ENCODE results near the gene PFKFB4.

The PFKFB4 gene

DNA sequence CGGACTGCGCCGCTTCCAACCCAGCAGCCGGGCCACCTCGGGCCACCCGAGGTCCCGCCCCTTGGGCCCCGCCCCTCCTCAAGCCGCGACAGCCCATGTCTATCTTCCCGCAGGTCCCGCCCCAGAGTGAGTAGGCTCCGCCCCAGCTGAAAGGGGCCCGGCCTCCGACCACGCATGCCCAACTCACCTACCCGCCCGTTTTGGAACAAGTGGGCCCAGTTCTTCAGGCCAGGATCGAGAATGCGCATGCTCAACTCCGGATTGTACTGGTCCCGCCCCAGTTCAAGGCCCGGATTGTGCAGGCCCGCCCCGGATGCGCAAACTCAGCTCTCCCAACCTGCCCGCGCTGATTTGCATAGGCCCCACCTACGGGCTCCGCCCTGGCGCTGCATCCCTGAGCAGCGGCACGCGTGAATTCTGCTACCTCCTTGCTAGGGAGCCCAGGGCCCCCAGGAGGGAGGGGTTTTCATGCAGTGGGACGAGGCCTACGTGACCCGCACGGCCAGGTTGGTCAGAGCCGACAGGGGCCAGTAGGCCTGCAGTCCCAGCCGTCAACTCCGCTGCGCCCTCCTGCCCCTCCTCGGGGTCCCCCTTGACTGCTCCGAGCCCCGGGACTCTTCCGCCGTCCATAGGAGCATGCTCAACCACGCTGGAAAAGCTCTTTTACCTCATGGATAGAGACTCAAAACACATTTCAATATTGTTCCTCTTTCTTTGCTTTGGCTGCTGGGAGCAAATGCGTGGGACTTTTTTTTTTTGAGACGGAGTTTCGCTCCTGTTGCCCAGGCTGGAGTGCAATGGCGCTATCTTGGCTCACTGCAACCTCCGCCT is at the start of gene PFKFB4:
Gene PFKFB4, minus strand, starts transcription at position 8 of the 831 bp plus-strand sequence. CDS start 26 bp downstream, outside the sequence.
- DNase-seq, result peak; percentile 99

DNA sequence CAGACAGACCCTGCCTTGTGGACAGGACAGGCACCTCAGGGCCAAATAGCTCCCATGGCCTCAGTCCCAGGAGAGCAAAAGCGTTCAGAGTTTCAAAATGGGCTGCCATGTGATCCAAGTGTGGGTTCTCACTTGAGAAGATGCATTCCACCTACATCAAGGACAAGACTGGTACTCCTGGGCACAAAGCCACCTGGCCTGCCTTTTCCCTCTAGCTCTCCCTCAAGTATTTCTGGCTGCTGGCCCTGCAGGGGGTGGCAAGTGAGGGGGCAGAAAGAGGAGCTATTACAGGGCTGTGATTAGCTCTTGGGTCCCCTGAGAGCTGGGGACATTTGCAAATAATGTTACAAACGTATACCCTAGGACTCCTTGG is 45.0 kb upstream of the PFKFB4 start:
- DNase-seq, result no peak

DNA sequence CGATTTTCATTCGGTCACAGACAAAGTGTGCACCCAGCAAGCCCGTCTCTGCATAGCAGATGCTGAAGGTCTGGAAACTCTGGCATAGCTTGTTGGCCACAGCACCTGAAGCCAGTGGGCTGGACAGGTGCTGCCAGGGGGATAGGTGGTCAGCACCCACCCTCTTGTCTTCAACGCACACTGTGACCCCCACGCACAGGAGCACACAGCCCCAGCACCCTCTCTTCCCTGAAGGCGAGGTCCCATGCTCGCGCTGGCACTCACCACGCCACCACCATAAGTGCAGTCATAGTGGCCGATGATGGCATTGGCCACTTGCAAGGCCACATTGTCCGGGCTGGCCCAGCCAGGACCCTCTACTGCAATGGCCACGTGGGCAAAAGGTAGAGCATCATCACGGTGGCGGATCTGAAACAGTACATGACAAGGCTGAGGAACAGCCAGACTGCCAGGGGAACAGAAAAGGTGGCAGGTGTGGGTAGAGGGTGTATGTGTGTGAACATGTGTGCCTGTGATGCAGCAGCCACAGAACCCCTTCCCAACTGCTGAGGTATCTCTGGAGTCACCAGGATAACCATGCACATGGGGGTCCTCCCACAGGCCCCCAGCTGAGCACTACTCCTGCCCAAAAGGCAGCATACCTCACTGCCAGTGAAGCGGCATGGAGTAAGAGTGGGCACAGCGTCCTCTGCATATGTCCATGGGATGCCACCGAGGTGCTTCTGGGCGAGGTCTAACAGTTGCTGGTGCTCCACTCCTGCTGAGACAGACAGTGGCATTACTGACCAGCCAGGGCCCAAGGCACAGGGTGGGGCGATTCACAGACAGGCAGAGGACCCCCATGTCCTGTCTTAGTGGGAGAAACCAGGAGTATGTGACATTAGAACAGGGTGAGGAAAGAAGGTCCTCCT is 44.4 kb upstream of the PFKFB4 start:
- no peak for DNase-seq

DNA sequence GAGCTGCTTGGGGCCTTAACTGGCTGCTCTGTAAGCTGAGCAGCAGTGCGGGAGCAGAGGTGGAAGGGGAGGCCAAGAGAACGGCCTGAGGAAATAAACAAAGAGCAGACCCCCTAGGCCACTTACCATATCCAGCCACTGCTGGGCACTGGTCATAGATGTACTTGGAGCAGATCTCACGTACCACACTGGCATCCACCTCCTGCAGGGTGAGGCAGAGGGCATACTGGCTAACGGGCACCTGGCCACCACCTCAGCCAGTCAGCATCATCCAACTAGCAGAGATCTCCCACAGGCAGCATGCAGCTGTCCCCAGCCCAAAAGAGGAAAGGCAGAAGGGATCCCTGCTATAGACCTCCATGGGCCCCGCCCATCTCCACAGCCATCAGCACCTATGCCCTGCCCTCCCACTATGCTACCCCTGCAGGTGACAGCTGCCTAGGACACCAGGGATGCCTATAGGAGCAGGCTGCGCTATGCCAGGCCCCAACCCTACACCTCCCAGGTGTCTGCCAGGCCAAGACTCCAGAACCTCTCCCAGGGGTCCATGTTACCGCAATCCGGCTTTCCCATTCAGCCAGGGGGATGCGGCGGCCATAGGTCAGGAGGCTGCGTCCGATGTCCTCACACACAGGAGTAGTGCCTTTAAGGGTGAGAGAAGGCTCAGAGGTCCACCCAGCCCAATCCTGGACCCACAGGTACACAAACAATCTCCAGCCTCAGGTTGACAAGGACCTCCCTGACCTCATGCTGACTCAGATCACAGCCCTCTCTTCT is 43.1 kb upstream of the PFKFB4 start:
- no peak for DNase-seq

DNA sequence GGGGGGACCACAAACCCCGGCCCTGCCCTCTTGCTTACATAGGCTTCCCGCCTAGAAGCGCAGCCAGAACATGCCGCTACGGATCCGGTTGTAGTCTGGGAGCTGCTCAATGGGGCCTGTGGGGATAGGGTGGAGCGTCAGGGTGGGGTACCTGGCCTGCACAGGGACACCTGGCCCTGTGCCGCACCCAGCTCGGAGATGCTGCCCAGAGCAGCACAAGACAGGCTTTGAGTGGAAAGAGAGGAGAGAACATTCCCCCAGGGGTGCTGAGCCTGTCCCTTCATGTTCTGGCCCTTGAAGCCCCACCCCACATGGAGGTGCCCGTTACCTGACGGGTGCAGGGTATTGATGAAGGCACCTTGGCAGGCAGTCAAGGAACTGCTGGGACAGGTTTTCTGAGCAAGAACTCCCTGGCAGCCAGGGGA is 42.5 kb upstream of the PFKFB4 start:
- DNase-seq, result no peak

DNA sequence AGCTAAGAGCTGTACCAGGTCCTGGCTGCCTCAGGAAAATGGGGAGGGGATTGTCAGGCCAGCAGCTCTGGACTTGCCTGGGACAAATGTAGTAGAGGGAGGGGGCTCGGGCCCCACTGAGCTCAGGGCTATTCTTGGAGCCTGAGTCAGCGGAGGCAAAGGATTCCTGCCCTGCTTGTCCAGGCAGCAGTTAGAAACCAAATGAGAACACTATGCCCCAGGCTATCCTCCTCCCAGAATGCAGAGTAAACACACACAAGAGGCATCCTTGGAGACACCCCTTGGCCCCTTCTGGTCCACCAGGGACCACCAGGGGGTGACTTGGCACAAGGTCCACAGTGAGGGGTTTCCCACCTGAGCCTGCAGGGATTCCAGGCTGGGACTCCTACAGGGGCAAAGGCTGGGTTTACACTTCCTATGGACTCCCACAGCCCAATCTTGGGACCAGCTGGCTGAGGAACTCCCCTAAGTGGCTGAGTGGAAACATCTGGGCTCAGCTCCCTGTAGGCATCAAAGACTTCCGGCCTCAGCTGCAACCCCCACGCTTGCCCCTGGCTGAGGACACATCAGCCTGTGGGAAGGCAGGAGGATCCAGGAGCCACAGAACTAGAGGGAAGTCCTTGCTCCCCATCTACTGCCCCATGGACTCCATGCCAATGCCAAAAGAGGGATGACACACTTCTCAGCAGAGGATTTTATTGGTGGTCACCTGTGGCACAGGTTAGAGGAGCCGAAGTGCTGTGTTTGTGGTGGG is 41.9 kb upstream of the PFKFB4 start:
- no peak for DNase-seq

DNA sequence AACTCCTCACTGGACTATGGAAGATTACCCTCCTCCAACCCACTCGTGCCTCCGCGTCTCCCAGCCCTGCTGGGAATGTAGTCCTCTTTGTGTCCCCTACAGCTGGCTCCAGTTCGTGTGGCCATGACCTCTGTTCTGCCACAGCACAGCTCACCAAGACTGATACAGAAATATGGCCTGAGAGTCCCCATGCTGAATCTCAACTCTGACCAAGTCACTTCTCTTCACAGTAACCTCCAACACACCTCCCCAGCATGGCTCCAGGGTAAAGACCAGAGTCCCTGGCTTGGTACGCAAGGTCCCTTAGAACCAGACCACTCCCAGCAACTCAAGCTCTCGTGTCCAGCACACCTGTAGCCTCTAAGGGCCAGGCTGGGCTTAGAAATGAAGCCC is 40.8 kb upstream of the PFKFB4 start:
- no peak for DNase-seq

DNA sequence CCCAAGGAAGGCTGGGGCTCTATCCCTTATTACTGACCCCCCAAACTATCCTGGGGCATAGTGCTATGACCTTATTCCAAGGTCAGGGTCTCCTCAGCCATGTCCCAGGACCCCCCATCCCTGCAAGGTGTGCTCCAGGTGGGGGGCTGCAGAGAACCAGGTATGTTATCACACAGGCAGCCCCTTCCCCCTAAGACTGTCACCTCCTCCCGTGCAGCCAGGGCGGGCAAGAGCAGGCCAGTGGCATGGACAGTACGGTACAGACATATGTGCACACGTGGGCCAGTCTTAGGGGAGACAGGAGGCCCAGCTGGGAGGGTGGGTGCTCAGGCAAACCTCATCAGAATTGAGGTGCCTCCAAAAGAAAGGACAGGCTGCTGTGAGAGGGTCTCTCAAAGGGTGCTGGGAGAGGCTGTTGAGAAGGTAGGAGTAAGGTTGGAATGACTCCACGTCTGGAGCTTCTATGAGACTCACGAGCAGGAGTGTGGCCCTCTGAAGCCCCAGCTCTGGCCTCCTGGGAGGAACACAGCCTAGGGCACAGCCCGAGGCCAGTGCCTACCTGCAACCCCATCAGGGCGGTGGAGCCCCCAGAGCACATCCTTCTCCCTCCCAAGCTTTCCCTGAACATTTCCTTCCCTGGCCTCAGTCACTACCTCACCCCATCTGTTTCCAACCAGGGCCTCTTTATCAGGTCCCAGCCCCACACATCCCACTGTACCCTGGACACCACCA is 40.2 kb upstream of the PFKFB4 start:
- DNase-seq, result no peak

DNA sequence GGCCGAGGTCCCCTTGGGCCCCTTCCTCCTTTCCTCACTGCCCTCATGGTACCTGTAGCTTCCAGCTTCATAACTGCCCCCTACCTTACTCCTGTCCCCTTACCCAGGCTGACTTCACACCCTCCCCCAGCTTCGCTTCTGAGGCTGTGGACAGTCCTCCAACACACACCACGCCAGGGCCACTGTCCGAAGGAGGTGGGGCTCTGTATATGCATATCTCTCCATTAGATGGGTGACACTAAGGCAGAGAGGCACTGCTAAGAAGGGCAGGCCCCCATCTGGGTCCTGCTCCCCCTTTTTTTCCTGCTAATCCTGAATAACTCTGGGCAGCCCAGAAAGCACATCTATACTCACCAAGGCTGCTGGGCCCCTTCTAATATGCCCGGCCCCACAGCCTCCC is 39.6 kb upstream of the PFKFB4 start:
- no peak for DNase-seq

DNA sequence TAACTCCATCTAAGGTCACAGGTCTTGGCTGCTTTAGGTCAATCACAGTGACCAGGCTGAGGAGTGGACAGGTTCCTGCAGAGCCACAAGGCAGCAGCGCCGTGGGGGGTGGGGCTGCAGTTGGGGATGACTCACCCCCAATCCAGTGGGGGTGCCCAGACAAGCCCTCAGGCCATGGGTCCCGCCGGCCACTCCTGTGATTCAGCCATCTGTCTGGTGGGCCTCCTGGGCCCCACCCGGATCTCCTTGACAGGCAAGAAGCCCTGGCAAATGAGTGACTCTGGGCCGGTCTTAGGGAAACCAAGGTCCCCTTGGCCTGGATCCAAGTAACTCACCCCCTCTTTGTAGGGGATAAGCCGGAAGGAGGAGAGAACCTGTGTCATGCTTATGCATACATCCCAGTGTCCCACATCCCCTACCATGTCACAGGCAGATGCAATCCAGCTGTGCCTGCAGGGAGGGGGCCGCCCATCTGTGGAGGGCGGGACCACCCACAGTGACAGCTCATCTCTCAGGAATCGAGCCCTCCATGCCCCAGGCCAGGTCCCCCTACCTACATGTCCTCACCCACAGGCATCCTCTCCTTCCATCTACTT is 39.0 kb upstream of the PFKFB4 start:
- peak; percentile 16 for DNase-seq

DNA sequence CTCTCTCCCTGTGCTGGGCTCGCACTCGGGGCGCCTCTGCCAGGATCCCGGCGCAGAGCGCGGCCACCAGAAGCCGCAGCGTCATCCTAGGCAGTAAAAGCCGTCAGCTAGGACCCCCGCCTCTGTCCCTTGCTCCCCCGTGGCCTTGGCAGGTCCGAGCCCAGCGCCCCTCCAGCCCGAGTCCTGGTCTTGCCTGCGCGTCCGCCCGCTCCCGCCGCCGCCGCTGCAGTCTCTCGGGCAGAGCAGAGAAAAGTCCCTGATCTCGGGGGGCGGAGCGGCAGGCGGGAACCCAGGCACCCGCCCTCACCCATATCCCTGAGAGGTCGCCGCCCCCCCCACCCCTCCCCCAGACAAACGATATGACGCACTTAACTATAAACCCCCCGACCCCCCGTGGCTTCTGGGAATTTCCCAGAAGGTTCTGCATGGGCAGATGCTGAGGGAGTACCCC is 38.5 kb upstream of the PFKFB4 start, which contains the start of gene COL7A1:
Gene COL7A1, minus strand, starts transcription at position 255 of the 451 bp plus-strand sequence. Its CDS starts 170 bp downstream, at position 85.
- no peak for DNase-seq

DNA sequence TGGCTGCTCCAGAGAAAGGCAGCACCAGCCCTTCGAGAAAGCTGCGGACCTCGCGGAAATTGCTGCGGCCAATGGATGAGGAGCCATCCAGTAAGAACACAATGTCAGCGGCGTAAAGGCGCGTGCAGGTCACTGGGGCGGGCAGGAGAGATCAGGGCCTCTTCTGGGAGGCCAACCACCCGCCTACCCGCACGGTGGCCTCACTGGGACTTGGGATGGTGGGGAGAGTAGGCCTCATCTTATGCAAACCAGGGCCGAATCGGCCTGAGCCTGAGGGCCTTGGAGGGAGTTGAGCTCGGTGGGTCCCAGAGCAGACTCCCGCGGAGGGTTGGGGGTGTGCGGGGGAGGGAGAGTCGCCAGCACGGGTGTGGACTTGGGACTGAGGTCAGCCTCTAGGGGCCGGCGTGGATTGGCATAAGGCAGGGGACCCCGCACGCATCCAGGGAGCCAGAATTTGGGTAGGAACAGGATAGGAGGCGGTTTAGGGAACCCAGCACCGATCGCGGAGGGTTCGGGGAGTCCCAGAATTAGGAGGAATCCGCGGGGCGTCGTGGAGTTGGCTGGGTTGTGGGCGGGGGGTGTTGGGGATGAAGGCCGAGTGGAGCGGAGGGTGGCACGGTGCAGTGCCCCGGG is 37.9 kb upstream of the PFKFB4 start:
- no peak for DNase-seq

DNA sequence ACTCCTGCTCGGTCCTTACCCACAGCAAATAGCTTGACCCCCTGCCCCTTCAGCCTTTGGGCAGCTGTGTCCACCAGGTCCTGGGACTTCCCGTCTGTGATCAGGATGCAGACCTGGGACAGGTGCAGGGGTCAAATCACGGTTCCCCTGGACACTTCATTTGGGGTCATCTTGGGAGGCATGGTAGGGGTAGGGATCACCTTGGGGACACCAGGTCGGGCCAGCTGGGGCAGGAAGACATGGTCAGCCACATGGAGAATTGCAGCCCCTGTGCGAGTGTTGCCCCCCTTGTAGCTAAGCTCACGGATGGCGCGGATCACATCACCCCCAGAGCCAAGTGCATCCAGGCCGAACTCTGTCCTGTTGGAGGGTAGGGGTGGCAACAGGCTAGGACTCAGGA is 36.7 kb upstream of the PFKFB4 start:
- DNase-seq, result no peak

DNA sequence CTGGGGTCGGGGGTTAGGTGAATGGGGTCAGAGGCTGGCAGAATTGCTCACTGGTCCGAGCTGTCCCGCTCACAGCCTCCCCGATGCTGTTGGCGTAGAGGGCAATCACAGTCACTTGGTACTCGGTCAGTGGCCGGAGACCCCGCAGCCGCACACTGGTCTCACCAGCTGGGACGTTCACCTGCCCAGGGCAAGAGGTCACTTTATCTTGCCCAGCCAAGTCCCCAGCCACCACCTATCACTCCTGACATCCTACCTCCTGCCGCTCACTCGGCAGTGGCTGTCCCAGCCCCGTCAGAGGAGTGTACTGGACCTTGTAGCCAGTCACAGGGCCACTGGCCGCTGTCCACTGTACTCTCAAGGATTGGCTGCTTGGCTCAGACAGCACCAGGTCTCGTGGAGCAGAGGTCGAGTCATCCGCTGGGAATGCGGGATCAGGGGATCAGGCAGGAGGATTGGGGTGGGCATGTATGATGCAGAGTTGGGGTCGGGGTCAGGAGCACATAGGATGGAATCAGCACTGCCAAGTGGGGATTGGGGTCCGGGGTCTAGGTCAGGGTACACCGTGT is 36.0 kb upstream of the PFKFB4 start:
- DNase-seq, result no peak

DNA sequence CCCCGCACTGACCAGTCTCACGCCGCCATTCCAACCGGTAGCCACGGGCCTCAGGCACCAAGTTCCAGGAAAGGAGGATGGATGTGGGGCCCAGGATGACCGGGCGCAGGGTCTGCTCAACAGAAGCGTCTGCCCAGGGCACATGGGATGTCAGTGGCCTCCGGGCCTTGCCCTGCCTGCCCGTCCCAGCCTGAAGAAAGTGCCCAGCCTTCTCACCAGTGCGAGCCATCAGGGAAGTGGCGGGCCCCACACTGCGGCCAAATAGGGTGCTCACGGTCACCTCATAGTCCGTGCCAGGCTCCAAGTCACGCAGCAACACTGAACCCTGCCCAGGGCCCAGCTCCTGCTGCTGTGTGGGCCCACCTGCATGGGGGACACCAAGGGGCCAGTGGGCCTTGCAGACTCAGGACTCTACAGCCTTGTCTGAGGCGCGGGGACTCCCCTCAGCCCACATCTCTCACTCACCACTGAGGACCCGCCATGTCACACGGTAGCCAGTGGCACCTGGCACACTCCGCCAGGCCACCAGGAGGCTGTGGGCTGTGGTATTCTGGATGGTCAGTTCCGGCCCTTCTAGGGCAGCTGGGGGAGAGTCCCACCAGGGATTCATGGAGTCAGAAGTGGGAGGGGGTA is 35.4 kb upstream of the PFKFB4 start:
- no peak for DNase-seq

DNA sequence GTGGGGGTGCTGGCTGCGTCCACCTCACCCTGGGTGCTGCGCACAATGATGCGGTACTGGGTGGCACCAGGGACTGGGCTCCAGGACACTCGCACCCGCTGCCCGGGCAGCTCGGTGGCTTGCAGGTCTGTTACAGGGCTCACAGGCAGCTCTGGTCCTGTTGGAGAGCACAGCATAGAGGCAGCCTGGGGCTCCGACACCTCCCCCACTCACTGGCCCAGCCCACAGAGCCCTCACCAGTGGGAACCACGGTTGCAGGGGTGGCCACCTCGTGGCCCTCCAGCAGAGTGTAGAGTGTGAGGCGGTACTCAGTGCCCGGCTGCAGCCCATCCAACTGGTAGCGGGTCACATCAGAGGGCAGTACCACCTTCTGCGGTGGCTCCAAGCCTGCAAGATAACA is 34.8 kb upstream of the PFKFB4 start:
- DNase-seq, result no peak

DNA sequence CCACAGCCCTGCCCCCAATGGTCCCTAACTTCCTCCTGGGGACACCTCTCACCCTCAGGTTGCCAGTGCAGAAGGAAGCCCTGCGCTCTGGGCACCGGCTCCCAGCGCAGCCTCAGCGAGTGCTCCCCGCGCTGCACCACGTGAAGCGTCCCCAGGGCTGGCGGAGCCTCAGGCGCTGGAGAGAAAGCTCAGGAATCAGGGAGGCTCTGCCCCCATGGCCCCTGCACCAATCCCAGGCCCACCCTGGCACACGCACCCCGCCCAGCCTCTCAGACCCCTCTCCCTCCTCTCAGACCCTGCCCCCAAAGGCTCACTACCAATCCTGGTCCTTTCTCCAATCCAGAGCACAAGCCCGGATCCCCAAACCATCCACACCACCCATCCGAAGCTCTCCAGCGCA is 31.6 kb upstream of the PFKFB4 start:
- no peak for DNase-seq

DNA sequence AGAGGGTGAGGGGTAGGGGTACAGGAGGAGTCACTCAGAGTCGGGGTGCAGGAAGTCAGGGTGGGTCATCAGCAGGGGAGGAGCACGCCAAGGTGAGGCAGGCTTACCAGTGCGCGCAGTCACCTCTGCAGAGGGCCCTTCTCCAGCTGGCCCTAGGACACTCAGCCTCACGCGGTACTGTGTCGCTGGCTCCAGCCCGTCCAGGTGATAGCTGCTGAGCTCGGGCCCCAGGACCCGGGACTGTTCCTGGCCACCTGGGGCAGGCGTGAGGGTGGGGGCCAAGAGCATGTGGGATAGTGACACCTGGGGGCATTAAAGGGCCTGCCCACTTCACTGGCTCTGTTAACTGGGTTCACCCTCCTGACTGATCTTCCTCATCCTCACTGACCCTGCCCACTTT is 31.1 kb upstream of the PFKFB4 start:
- DNase-seq, result no peak

DNA sequence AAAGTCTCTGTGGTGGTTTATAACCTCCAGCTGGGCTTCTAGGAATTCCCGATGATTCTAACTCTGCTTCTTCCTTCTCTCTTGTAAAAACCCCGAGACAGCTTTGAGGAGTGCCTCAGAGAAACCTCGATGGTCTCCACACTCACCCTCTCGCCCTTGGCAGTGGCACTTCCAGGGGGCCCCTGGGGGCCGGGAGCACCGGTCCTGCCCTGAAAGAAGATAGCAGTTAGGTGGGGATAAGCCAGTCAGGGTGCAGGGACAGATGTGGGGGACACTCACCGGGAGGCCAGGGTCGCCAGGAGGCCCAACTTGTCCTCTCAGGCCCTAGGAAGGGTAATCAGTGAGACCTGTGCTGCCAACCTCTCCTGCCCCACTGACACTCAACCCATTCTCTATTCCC is 28.8 kb upstream of the PFKFB4 start:
- no peak for DNase-seq

DNA sequence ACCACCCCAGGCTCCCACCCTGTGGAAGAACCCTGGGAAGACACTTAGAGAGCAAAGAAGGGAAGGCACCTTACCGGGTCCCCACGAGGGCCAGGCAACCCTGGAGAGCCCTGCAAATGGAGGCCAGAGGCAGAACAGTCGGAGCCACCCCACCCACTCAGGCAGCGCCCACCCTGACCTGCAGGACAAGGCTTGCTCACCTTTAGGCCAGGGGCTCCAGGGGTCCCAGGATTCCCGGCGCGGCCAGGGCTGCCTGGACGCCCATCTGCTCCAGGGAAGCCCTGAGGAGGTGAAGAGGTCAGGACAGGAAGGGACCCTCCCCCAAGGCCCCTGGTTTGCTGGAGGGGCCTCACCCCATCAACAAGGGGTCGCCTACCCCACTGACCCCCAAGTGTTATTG is 28.2 kb upstream of the PFKFB4 start:
- no peak for DNase-seq

Data from inflammatory macrophage treated with lipopolysaccharide for 4 hours (primary cell).